Measurements from ENCODE around the gene GRXCR1. TPM values are rescaled to one million over a fixed set of nuclear protein-coding genes. Genes with fewer than 3 reads are reported as not detected.

The GRXCR1 gene
- total RNA-seq, 1 donor from 2014 or later, result not detected

DNA sequence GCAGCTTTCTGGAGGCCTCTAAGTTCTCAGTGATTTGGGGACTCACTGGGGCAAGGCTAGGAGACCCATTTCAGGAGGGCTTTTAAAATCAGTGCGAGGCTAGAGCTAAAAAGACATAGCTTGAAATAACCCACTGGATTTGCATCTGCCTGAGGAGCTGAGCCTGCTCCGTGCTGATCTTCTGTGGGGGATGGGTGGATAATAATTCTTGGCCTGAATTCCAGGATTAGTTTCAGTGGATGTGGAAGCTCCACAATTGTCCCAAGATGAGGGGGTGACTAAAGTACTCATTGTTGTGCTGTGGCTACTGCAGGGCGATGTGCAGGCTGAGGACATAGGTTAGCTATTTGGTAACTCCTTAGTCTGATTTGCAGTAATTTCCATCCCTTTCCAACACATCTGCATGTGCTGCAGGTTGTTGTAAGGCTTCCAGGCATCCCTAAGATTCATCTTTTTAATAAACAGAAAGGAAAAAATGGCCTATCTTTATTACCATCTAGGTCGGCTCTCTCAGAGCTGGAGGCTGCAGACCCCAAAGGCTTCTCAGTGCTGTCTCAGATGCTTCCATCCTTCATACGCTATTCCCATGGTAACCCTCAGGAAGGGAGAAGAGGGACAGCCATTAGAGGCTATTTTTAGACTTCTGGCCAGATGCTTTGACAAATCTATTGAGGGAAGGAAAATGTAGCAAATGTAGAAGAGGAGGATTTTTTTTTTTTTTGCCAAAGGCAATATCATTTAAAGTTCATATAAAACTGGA is 63.4 kb downstream of the GRXCR1 start:
- no peak for DNase-seq (ENCODE audit: low spot score)
- Mint-ChIP-seq H3K4me1 (peaks cover 10% of the 10 kb centered on the region), H3K27ac (peak overlapping the region; percentile 28), H3K9me3 (peaks cover 6% of the 10 kb centered on the region), H3K27me3 (ENCODE audit: insufficient read depth, low read depth) (peaks cover 4% of the 10 kb centered on the region), H3K36me3 (no peaks in the 10 kb centered on the region), H3K4me3 (no peak overlapping the region)
- Histone ChIP-seq H3K79me2 (ENCODE audit: low read depth) (no peaks in the 10 kb centered on the region), H3F3A (ENCODE audit: low read depth) (no peaks in the 10 kb centered on the region), H3K27ac (no peak overlapping the region), H3K36me3 (no peaks in the 10 kb centered on the region), H4K20me1 (ENCODE audit: low read depth) (no peaks in the 10 kb centered on the region), H2AFZ (replicated peaks) (peak overlapping the region; percentile 18), H3K4me3 (no peak overlapping the region), H3K27me3 (no peaks in the 10 kb centered on the region), H3K4me1 (no peaks in the 10 kb centered on the region), H3K9ac (no peak overlapping the region), H3K4me2 (no peak overlapping the region), H3K9me3 (ENCODE audit: low read depth) (peaks cover 3% of the 10 kb centered on the region)
- TF ChIP-seq, protein P1, sequence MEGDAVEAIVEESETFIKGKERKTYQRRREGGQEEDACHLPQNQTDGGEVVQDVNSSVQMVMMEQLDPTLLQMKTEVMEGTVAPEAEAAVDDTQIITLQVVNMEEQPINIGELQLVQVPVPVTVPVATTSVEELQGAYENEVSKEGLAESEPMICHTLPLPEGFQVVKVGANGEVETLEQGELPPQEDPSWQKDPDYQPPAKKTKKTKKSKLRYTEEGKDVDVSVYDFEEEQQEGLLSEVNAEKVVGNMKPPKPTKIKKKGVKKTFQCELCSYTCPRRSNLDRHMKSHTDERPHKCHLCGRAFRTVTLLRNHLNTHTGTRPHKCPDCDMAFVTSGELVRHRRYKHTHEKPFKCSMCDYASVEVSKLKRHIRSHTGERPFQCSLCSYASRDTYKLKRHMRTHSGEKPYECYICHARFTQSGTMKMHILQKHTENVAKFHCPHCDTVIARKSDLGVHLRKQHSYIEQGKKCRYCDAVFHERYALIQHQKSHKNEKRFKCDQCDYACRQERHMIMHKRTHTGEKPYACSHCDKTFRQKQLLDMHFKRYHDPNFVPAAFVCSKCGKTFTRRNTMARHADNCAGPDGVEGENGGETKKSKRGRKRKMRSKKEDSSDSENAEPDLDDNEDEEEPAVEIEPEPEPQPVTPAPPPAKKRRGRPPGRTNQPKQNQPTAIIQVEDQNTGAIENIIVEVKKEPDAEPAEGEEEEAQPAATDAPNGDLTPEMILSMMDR (IDR thresholded peaks at IDR 0.05), result no peak

DNA sequence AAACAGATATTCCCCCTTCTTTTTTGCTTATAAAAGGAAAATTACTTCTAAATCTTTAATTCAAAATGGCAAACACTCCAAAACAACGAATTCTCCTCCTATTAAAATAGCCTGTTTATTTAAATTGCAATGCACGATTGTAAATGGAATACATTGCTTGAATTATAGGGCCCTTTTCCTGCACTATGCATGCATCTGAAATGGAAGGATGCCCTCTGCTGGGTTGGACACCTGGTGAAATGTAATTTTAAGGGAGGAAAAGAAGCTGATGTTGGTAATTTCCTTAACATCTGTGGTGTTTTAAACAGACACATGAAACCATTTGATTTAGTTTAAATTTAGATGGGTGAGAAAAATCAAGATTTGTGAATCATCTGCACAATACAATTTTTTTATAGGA is 72.8 kb downstream of the GRXCR1 start:
- Histone ChIP-seq H3K4me2 (no peak overlapping the region), H3K4me1 (no peaks in the 10 kb centered on the region), H4K20me1 (ENCODE audit: low read depth) (no peaks in the 10 kb centered on the region), H3K27ac (no peak overlapping the region), H3K9me3 (ENCODE audit: low read depth) (no peaks in the 10 kb centered on the region), H3K27me3 (no peaks in the 10 kb centered on the region), H3K9ac (no peak overlapping the region), H3K79me2 (ENCODE audit: low read depth) (no peaks in the 10 kb centered on the region), H3F3A (ENCODE audit: low read depth) (no peaks in the 10 kb centered on the region), H3K36me3 (no peaks in the 10 kb centered on the region), H3K4me3 (no peak overlapping the region), H2AFZ (replicated peaks) (no peak overlapping the region)
- no peak for DNase-seq (ENCODE audit: low spot score)
- Mint-ChIP-seq H3K9me3 (peaks cover 3% of the 10 kb centered on the region), H3K27ac (no peak overlapping the region), H3K4me3 (no peak overlapping the region), H3K27me3 (ENCODE audit: insufficient read depth, low read depth) (peaks cover 3% of the 10 kb centered on the region), H3K4me1 (no peaks in the 10 kb centered on the region), H3K36me3 (no peaks in the 10 kb centered on the region)
- TF ChIP-seq EZH2 (IDR thresholded peaks at IDR 0.05), result no peak
- TF ChIP-seq, protein P1 (IDR thresholded peaks at IDR 0.05), result peak; percentile 47

DNA sequence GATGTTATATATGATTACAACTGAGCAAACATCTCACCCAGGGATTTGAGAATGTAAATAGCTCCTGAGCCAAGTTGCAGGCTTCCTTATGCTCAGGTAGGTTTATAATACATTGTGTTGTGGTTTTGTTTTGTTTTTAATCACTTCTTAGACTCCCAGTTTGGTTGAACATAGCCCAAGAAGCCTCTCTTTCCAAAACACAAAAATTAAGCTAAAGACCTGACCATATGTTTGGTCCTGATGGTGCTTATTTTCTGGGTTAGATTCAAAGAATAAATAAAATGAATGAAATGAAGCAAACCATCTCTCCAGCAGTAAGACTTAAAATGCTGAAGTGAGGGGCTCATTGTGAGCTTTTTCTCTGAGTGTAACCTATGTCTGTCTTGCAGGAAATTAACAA is 93.5 kb downstream of the GRXCR1 start:
- no peaks in the 10 kb centered on the region for H3K4me1 ChIP-seq
- H2AFZ ChIP-seq (replicated peaks), result no peak overlapping the region
- peaks cover 10% of the 10 kb centered on the region for H3K9me3 Mint-ChIP-seq
- no peaks in the 10 kb centered on the region for H3K27me3 Mint-ChIP-seq (ENCODE audit: insufficient read depth, low read depth)
- H3K27me3 ChIP-seq, result no peaks in the 10 kb centered on the region
- H3K36me3 Mint-ChIP-seq, result no peaks in the 10 kb centered on the region
- no peak overlapping the region for H3K4me3 ChIP-seq
- H3K27ac ChIP-seq, result no peak overlapping the region
- peaks cover 3% of the 10 kb centered on the region for H3K4me1 Mint-ChIP-seq
- H4K20me1 ChIP-seq (ENCODE audit: low read depth), result no peaks in the 10 kb centered on the region
- DNase-seq (ENCODE audit: low spot score), result no peak
- H3K27ac Mint-ChIP-seq, result no peak overlapping the region
- H3K4me2 ChIP-seq, result no peak overlapping the region
- peaks cover 4% of the 10 kb centered on the region for H3K9me3 ChIP-seq (ENCODE audit: low read depth)
- H3K36me3 ChIP-seq, result no peaks in the 10 kb centered on the region
- TF ChIP-seq, protein P1 (IDR thresholded peaks at IDR 0.05), result no peak
- TF ChIP-seq EZH2 (IDR thresholded peaks at IDR 0.05) (no peak), EZH2phosphoT487 (IDR thresholded peaks at IDR 0.05) (no peak)
- no peak overlapping the region for H3K9ac ChIP-seq
- no peaks in the 10 kb centered on the region for H3K79me2 ChIP-seq (ENCODE audit: low read depth)
- no peaks in the 10 kb centered on the region for H3F3A ChIP-seq (ENCODE audit: low read depth)
- no peak overlapping the region for H3K4me3 Mint-ChIP-seq

Data from neural progenitor cell (in vitro differentiated cells).